D721Med (cell line): ENCODE measurements around the gene TUBG1.

ENCODE experiments used
- DNase-seq: peaks from one replicate; pipeline ENCODE4 v3.0.0; 2011; ENCODE audit warnings: low spot score; ENCODE audit not compliant: insufficient read length
- FAIRE-seq: peaks from 2 replicates; lab custom pipeline; 2011; peaks lifted over from hg19 to GRCh38; lab: Jason Lieb, UNC
- TF ChIP-seq, protein P1 (sequence below): IDR thresholded peaks from 2 replicates; pipeline ENCODE4 v1.5.1; 2012; ENCODE audit warnings: mild to moderate bottlenecking, control low read depth; ENCODE audit not compliant: insufficient read depth; ENCODE audit errors: missing control alignments

TUBG1 gene

DNA sequence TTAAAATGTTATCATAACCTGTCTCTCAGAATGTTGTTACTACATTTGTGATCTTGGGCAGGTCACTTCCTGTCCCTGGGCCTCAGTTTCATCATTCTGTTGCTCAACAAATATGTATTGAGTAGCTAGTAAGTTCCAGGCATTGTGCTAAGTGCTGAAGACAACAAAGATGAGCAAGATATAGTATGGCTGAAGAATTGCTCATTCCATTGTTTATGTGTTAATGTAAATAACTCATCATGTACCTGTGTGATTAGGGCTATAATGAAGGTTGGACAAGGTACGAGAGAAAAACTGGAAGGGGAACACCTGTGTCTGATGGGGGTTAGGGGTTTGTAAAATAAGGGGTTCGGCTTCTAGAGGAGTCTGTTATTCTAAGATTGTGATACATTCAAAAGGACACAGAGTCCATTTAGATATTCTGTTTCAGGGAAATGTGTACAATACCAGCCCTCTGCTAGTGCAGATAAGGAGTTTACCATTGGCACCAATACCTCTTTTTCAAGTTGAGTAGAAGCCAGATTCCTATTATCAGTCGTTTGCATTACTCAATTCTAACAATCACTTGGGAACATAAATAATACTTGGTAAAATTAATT is 20.0 kb downstream of the TUBG1 start:
- DNase-seq, result no peak
- no peak for FAIRE-seq

DNA sequence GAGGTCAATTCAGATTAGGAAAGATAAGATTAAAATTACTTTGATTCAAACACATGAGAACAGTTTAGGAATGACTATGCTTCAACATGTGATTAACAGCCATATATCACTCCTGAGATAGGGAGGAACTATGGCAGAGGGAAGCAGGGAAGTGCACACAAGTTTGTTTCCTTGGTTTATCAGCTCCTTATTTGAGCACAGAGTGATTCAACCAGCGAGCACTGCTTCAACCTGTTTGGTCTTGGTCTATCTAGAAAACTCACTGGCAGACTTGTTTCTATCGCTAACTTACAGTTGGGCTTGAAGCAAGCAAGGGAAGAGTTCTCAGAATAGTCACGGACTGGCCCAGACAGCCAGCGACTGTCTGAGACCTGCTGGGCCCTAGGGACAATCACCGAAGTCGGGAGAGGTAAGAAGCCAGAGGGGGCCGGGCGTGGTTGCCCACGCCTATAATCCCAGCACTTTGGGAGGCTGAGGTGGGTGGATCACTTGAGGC is 23.5 kb downstream of the TUBG1 start:
- no peak for DNase-seq
- TF ChIP-seq, protein P1, sequence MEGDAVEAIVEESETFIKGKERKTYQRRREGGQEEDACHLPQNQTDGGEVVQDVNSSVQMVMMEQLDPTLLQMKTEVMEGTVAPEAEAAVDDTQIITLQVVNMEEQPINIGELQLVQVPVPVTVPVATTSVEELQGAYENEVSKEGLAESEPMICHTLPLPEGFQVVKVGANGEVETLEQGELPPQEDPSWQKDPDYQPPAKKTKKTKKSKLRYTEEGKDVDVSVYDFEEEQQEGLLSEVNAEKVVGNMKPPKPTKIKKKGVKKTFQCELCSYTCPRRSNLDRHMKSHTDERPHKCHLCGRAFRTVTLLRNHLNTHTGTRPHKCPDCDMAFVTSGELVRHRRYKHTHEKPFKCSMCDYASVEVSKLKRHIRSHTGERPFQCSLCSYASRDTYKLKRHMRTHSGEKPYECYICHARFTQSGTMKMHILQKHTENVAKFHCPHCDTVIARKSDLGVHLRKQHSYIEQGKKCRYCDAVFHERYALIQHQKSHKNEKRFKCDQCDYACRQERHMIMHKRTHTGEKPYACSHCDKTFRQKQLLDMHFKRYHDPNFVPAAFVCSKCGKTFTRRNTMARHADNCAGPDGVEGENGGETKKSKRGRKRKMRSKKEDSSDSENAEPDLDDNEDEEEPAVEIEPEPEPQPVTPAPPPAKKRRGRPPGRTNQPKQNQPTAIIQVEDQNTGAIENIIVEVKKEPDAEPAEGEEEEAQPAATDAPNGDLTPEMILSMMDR, result no peak
- no peak for FAIRE-seq

More for the DNA sequence above, 20.0 kb downstream of the TUBG1 start:
- TF ChIP-seq, protein P1, result no peak

DNA sequence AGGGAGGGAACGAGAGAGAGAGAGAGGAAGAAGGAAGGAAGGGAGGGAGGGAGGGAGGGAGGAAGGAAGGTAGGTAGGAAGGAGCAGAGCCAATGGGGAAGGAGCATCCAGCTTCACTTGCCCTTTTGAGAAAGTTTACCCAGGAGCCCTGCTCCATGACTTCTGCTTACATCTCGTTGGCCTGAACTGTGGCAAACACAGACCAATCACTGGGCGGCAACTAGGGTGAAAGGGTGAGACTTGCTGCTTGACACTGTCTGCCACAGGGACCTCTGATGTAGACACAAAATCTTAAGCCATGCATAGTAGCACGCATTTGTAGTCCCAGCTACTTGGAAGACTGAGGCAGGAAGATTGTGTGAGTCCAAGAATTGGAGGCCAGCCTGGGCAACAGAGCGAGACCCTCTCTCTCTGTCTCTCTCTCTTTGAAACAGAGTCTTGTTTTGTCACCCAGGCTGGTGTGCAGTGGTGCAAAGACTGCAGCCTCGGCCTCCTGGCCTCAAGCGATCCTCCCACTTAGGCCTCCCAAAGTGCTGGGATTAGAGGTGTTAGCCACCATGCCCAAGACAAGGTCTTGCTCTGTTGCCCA is 30.1 kb downstream of the TUBG1 start:
- DNase-seq (no peak), FAIRE-seq (no peak)
- TF ChIP-seq, protein P1, result no peak

DNA sequence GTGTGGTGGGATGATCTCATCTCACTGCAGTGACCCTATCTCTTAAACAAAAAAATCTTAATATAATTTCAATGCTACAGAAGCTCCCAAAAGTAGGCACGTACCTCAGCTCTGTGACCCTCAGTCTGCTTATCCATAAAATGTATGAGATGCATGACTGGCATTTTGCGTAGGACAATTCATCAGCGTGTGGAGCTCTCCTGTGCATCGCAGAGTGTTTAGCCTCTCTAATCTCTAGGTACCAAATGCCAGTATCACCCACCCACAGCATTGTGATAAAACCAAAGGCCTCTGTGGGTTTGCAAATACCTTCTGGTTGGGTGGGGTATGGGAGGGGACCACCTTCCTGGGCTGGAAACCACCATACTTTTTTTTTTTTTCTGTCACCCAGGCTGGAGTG is 30.6 kb downstream of the TUBG1 start:
- DNase-seq (no peak), FAIRE-seq (no peak)
- TF ChIP-seq, protein P1, result no peak

DNA sequence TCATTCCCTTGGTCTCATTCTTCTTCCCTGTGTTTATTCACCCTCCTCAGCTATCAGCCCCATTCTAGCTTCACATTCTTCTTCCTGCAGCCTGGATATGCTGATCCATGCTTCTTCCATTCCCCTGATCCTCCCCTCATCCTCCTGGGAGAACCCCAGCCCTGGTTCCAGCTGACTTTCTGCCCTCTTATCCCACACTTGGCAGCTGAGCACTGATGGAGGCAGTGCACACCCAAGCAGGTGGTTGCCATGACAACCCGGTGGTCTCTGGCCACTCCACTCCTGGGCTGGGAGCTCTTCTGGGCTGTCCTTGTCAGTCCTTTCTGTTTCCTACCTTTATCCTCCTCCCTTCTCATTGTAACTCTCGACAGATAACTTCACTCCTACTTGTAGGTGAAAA is 32.9 kb downstream of the TUBG1 start:
- TF ChIP-seq, protein P1, result no peak
- DNase-seq (no peak), FAIRE-seq (no peak)

DNA sequence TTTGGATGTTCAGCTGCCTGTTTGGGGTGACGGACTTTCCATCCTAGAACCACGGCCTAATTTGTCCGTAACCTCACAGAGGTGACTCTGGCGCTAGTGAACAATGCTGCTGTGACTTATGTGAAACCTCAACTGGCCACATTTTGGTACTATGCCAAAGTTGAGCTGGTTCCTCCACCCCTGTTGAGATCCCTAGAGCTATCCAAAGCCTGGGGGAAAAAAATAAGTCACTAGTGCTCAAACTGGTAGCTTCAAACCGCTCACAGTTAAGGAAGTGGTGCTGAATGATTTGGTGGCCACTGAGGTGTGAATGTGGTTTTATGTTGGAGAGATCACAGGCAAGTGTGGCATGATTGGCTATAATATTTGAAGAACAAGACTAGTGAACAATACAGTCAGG is 38.3 kb downstream of the TUBG1 start:
- DNase-seq (no peak), FAIRE-seq (no peak)

More for the DNA sequence above, 38.3 kb downstream of the TUBG1 start:
- TF ChIP-seq, protein P1, result no peak
